ENCODE measurements around the gene RGS2.

The RGS2 gene

GRCh38 chr1:192859808-192860207, 51.0 kb downstream of the RGS2 start:
- no peak for DNase-seq
- in situ Hi-C loops (cut with HindIII; ENCODE audit: low pct_ligation_motif_present, low pct_unique_long_range_greater_than_20kb, low sequenced_read_pairs) = no loop called here

- in situ Hi-C loops (cut with HindIII; ENCODE audit: low pct_ligation_motif_present, low pct_unique_long_range_greater_than_20kb, low sequenced_read_pairs) = no loop called here
- no peak for DNase-seq
Measured at GRCh38 chr1:192860478-192861185, 51.8 kb downstream of the RGS2 start.

GRCh38 chr1:192861860-192862259, 53.0 kb downstream of the RGS2 start:
- no peak for DNase-seq
- in situ Hi-C loops (cut with HindIII; ENCODE audit: low pct_ligation_motif_present, low pct_unique_long_range_greater_than_20kb, low sequenced_read_pairs) = no loop called here
